OCI-LY7 (cell line): ENCODE results near the gene PTPRM. TPM values are rescaled to one million over a fixed set of nuclear protein-coding genes. Genes with fewer than 3 reads are reported as not detected.

Source experiments
- BruUV-seq: library from RNA; stranded (reverse); fragments of 400-500 nt; replicated peaks from 2 replicates; lab custom pipeline; 2021; lab: Mats Ljungman, UMichigan
- CTCF ChIA-PET: fragments of 300-600 bp; sonication (Branson Sonifier 250); formaldehyde crosslinking; loops from one replicate; lab custom pipeline; 2022; ENCODE audit warnings: antibody characterized with exemption; ENCODE audit not compliant: unreplicated experiment; lab: Charles Lee
- POLR2A ChIA-PET: fragments of 300-600 bp; sonication (Branson Sonifier 250); formaldehyde crosslinking; loops from one replicate; lab custom pipeline; 2022; ENCODE audit warnings: antibody characterized with exemption; lab: Charles Lee
- DNase-seq: peaks from one replicate; pipeline ENCODE4 v3.0.0-alpha.2; 2015; ENCODE audit warnings: low spot score
- H2AFZ ChIP-seq: fragments of 200-600 bp; sonication (generic), shearing (Covaris generic); 2 replicates; pipeline ENCODE4 v1.6.1; 2014; ENCODE audit warnings: mild to moderate bottlenecking, antibody characterized with exemption, low read length, moderate library complexity
- H3K27ac ChIP-seq: fragments of 200-600 bp; sonication (generic); 2 replicates; pipeline ENCODE4 v1.5.1; 2014; ENCODE audit warnings: mixed run types, low read depth, mild to moderate bottlenecking, moderate library complexity, low read length, inconsistent platforms; ENCODE audit not compliant: poor library complexity, severe bottlenecking
- H3K36me3 ChIP-seq: fragments of 200-600 bp; sonication (generic); 2 replicates; pipeline ENCODE4 v1.6.1; 2014; ENCODE audit warnings: mild to moderate bottlenecking, antibody characterized with exemption, low read length, moderate library complexity, mixed read lengths; ENCODE audit not compliant: insufficient read depth
- H3K4me1 ChIP-seq: fragments of 200-600 bp; sonication (generic); 2 replicates; pipeline ENCODE4 v1.5.1; 2014; ENCODE audit warnings: mild to moderate bottlenecking, low read length; ENCODE audit not compliant: insufficient read depth, poor library complexity, severe bottlenecking
- H3K4me2 ChIP-seq: fragments of 200-600 bp; sonication (generic); 2 replicates; pipeline ENCODE4 v1.6.1; 2014; ENCODE audit warnings: mild to moderate bottlenecking, low read length
- H3K4me3 ChIP-seq: fragments of 200-600 bp; sonication (generic); 2 replicates; pipeline ENCODE4 v1.5.1; 2014; ENCODE audit warnings: mild to moderate bottlenecking, low read depth, low read length; ENCODE audit not compliant: poor library complexity, severe bottlenecking
- H3K79me2 ChIP-seq: fragments of 200-600 bp; sonication (generic); 2 replicates; pipeline ENCODE4 v1.6.1; 2016; ENCODE audit warnings: low read depth, mild to moderate bottlenecking, low read length, moderate library complexity, mixed read lengths; ENCODE audit not compliant: insufficient read depth
- H3K9me2 ChIP-seq: fragments of 200-600 bp; sonication (generic); 2 replicates; pipeline ENCODE4 v1.6.1; 2016; ENCODE audit warnings: mild to moderate bottlenecking, low read length, mixed read lengths; ENCODE audit not compliant: insufficient read depth
- H3K9me3 ChIP-seq: fragments of 200-600 bp; sonication (generic); 2 replicates; pipeline ENCODE4 v1.6.1; 2014; ENCODE audit warnings: mild to moderate bottlenecking, mixed run types, low read length, mixed read lengths
- H4K20me1 ChIP-seq: fragments of 200-600 bp; sonication (generic); 2 replicates; pipeline ENCODE4 v1.6.1; 2014; ENCODE audit warnings: mild to moderate bottlenecking, antibody characterized with exemption, low read length, moderate library complexity, mixed read lengths; ENCODE audit not compliant: insufficient read depth
- CTCF ChIP-seq: fragments of 200-600 bp; sonication (generic); conservative IDR thresholded peaks from 2 replicates; pipeline ENCODE4 v1.5.1; 2014; ENCODE audit warnings: mild to moderate bottlenecking, antibody characterized with exemption, low read length, moderate library complexity, mixed read lengths
- EZH2phosphoT487 ChIP-seq: fragments of 200-600 bp; sonication (generic); IDR thresholded peaks from 2 replicates; pipeline ENCODE4 v1.6.1; 2018; ENCODE audit warnings: low read depth, borderline replicate concordance, mild to moderate bottlenecking, mixed run types, antibody characterized with exemption, low read length, moderate library complexity, mixed read lengths
- intact Hi-C: fragments of 100-400 bp; cut with micrococcal nuclease; formaldehyde crosslinking; loops from one replicate; pipeline ENCODE4 v1.10.0; 2022; ENCODE audit not compliant: unreplicated experiment
- total RNA-seq, 2 experiments: library from RNA; depleted of rRNA in 1 of 2; stranded (reverse); fragments of >200 nt in 1 of 2; shearing (Covaris generic) in 1 of 2; gene quantifications; 2 replicates each; pipeline ENCODE4 v1.2.3, GENCODE V29; 2014 to 2022

PTPRM gene
- total RNA-seq, 2 experiments from 2014 or later: not detected

DNA sequence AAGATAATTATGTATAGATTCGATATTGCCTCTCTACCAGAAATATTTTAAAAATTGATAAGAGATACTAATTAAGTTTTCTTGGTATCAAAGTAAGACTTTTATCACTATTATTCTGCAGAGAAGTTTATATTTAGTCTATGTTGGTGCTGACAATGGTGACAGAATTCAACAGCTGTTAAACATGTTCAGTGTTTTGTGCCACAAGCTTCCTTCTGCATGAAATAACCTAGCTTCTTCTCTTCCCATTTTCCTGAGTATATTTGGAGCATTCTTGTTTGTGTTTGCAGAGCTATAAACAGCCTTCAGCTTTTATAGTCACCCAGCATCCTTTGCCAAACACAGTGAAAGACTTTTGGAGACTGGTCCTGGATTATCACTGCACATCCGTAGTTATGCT lies 812.9 kb downstream of the PTPRM start:
- Histone ChIP-seq H3K36me3 (no peaks in the 10 kb centered on the region), H3K9me3 (no peaks in the 10 kb centered on the region), H3K79me2 (no peaks in the 10 kb centered on the region), H2AFZ (no peak overlapping the region), H3K4me1 (no peaks in the 10 kb centered on the region), H4K20me1 (no peaks in the 10 kb centered on the region), H3K4me2 (no peak overlapping the region), H3K4me3 (no peak overlapping the region), H3K9me2 (no peaks in the 10 kb centered on the region), H3K27ac (no peak overlapping the region)
- no peak for DNase-seq
- TF ChIP-seq CTCF: no peak
- no peak for TF ChIP-seq EZH2phosphoT487
- intact Hi-C loops: no loop called here
- BruUV-seq: no TSS peak
- CTCF ChIA-PET: no interaction called here
- POLR2A ChIA-PET: interaction anchor here (0.6 kb wide), 1 partner anchor 91 kb away, joined by 8 read pairs; no protein-coding TSS in a partner anchor

DNA sequence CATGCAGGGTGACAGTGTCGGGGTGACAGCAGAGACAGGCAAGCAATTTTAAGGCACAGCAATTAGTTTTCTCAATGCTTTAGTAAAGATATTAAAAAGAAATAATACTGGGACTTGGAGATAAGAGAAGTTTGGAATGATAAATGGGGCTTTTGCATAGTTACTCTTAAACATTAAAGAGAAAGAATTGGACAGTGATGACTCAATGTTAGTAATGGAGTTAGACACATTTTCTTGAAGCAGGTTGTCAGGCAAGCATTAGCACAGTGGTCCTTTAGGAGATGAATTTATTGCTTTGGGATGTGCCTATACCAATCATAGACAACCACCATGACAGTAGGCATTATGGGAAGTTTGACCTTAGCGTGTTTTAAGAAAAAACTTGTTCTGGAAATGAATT lies 813.8 kb downstream of the PTPRM start:
- no peaks in the 10 kb centered on the region for H3K9me2 ChIP-seq
- TF ChIP-seq CTCF: no peak
- no peak for TF ChIP-seq EZH2phosphoT487
- ChIA-PET POLR2A (no interaction called here), CTCF (no interaction called here)
- no peak overlapping the region for H2AFZ ChIP-seq
- no peak for DNase-seq
- no TSS peak for BruUV-seq
- H3K4me1 ChIP-seq: no peaks in the 10 kb centered on the region
- H3K36me3 ChIP-seq: no peaks in the 10 kb centered on the region
- H3K4me2 ChIP-seq: no peak overlapping the region
- no peaks in the 10 kb centered on the region for H3K9me3 ChIP-seq
- H4K20me1 ChIP-seq: no peaks in the 10 kb centered on the region
- H3K79me2 ChIP-seq: no peaks in the 10 kb centered on the region
- intact Hi-C loops: no loop called here
- H3K4me3 ChIP-seq: no peak overlapping the region
- H3K27ac ChIP-seq: no peak overlapping the region

- Histone ChIP-seq H4K20me1 (no peaks in the 10 kb centered on the region), H3K4me3 (no peak overlapping the region), H3K79me2 (no peaks in the 10 kb centered on the region), H3K36me3 (no peaks in the 10 kb centered on the region), H3K9me2 (no peaks in the 10 kb centered on the region), H3K4me1 (no peaks in the 10 kb centered on the region), H3K9me3 (no peaks in the 10 kb centered on the region), H3K27ac (no peak overlapping the region), H2AFZ (no peak overlapping the region), H3K4me2 (no peak overlapping the region)
- no peak for TF ChIP-seq EZH2phosphoT487
- no peak for TF ChIP-seq CTCF
- DNase-seq: no peak
- CTCF ChIA-PET: no interaction called here
- no TSS peak for BruUV-seq
- POLR2A ChIA-PET: interaction anchor here (0.5 to 0.7 kb wide), 2 partner anchors 13 to 1041 kb away, joined by 3 read pairs; no protein-coding TSS in a partner anchor
- intact Hi-C loops: no loop called here
Observed at GRCh38 chr18:8381821-8382459, 814.8 kb downstream of the PTPRM start.
